EL (cell line): ENCODE data around the gene MAP3K4.

ENCODE experiments used
- DNase-seq: peaks from one replicate; pipeline ENCODE4 v3.0.0-alpha.2; 2016

Gene MAP3K4, protein sequence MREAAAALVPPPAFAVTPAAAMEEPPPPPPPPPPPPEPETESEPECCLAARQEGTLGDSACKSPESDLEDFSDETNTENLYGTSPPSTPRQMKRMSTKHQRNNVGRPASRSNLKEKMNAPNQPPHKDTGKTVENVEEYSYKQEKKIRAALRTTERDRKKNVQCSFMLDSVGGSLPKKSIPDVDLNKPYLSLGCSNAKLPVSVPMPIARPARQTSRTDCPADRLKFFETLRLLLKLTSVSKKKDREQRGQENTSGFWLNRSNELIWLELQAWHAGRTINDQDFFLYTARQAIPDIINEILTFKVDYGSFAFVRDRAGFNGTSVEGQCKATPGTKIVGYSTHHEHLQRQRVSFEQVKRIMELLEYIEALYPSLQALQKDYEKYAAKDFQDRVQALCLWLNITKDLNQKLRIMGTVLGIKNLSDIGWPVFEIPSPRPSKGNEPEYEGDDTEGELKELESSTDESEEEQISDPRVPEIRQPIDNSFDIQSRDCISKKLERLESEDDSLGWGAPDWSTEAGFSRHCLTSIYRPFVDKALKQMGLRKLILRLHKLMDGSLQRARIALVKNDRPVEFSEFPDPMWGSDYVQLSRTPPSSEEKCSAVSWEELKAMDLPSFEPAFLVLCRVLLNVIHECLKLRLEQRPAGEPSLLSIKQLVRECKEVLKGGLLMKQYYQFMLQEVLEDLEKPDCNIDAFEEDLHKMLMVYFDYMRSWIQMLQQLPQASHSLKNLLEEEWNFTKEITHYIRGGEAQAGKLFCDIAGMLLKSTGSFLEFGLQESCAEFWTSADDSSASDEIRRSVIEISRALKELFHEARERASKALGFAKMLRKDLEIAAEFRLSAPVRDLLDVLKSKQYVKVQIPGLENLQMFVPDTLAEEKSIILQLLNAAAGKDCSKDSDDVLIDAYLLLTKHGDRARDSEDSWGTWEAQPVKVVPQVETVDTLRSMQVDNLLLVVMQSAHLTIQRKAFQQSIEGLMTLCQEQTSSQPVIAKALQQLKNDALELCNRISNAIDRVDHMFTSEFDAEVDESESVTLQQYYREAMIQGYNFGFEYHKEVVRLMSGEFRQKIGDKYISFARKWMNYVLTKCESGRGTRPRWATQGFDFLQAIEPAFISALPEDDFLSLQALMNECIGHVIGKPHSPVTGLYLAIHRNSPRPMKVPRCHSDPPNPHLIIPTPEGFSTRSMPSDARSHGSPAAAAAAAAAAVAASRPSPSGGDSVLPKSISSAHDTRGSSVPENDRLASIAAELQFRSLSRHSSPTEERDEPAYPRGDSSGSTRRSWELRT (N-terminal part only)

DNA sequence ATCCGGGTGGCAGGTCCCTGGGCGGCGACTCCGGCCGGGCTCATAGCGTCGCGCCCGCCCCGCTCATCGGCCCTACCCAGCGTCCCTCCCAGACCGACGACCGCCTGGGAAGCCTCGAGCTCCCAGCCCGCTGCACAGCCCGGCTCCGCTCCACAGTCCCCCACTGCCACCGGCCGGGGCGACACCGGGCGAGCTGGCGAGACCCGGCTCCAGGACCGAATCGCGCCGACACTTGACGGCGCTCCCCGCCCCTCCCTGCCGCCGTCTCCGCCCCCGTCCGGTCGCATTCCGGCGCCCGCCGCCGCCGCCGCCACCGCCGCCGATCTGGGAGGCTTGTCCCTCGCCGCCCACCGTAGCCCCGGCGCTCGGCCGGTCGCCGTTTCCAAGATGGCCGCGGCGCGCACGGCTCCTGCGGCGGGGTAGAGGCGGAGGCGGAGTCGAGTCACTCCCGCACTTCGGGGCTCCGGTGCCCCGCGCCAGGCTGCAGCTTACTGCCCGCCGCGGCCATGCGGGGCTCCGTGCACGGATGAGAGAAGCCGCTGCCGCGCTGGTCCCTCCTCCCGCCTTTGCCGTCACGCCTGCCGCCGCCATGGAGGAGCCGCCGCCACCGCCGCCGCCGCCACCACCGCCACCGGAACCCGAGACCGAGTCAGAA lies at the start of gene MAP3K4:
Gene MAP3K4 (plus strand): TSS at position 364 of the 655 bp plus-strand sequence. CDS start 163 bp downstream, at position 527.
- peak; percentile 72 for DNase-seq

DNA sequence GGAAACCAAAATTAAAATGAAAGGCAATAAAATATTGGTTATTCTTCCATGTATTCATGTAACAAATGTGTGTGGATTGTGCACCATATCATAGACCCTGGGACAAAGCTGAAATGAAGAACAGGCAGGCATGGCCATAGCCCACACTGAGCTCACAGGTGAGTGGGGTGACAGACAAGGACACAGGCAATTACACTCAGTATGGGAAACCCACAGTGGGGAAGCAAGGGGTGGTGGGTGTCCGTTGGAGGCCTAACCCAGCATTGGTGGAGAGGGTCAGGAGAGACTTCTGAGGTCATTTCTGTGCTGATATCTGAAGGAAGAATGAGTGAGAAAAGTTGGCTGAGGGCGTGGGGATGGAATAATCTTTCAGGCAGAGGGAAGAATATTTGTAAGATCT lies 47.6 kb upstream of the MAP3K4 start:
- no peak for DNase-seq

DNA sequence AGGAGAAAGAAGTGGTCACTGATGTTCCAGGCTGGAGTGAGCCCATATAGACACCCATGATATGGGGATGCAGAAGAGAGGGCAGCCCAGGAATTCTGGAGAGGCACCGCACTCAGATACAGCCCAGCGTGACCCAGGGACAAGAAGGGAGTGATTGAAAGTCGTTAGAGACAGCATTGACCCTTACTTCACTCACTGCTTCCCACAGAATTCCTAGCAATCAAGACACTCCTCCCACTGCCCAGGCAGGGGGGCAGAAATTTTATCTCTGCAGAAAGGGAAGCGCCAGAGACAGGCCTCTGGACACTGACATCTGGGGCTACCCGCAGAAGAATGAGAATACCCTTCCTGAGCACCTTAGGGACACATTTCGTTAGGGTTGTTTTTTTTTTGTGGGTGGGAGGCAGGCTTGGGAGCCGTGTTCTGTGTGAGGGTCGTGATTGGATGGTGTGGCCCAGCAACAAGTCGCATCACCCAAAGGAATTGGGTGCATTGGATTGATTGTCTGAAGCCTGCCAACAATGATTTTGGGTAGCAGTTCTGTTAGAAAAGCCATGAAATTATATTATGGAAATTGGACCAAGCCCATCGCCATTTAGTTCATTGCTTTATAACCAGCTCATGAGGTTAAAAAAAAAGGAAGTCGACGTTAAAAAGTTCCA lies 45.9 kb upstream of the MAP3K4 start:
- no peak for DNase-seq

DNA sequence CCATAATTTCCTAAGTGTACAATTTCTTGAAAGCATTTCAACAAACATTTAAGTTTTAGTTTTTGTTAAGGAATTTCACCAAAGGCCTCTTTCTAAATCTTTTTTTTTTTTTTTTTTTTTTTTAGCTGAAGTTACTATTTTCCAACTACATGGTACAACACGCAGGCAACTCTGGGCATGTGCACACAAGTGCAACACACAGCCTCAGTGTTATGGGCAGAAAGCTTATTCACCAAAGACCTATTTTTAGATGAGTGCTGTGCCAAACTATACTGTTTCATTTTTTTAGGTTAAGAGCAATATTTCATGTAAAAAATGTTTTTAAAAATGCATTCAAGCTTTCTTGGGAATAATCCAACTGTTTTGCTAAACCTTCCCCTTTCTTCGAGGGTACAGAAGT lies 42.0 kb upstream of the MAP3K4 start:
- DNase-seq: no peak

DNA sequence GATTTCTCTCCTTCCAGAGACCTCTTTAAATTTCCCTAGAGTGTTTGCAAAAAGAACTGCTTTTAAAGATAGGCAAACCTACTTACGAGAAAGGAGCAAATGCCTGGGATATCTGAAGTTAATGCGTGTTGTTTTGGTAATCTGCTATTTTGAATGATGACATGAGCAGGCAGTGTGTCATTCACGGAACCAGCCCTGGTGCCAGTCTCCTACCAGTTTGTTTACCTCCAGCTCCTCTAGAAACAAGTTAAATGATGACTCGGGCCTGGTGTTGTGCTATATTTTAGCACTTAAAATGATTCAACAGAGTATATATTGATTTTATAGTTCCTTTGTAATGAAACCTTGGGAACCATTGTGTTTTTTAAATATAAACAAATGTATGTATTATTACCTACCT lies 41.1 kb upstream of the MAP3K4 start:
- DNase-seq: peak; percentile 8

DNA sequence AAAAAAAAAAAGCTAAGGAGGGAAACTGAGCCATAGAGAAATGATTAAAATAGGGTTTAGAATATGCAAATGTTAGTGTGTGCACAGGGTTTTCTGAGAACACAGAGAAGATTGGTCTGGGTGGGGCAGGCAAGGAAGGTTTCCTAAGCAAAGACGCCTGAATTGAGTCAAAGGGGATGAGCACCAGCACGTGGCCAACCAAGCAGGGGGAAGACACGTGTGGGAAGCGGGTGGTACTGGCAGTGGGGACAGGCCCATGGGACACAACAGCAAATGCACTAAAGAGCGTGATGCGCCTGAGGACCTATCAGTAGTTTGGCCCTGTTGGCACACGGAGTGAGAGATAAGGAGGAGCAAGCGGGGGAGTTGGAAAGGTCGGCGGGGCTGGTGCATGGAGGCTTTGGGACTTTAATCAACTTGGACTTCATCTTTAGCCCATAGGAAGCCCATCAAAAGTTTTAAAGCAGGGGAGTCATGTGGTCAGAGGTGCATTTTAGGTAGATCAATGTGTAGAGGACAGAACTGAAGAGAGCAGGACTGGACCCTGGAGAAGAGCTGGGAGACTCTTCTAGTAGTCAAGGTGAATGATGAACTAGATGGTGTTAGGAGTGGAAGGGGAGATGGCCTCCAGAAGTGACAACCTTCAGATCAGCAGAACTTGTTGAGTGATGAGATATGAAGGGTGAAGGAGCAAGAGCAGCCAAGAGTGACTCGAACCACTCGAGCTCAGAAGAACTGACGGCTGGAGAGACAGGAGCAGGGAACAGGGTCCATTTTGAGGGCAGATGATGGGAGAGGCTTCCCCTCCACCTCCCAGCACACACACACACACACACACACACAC lies 40.2 kb upstream of the MAP3K4 start:
- DNase-seq: no peak

DNA sequence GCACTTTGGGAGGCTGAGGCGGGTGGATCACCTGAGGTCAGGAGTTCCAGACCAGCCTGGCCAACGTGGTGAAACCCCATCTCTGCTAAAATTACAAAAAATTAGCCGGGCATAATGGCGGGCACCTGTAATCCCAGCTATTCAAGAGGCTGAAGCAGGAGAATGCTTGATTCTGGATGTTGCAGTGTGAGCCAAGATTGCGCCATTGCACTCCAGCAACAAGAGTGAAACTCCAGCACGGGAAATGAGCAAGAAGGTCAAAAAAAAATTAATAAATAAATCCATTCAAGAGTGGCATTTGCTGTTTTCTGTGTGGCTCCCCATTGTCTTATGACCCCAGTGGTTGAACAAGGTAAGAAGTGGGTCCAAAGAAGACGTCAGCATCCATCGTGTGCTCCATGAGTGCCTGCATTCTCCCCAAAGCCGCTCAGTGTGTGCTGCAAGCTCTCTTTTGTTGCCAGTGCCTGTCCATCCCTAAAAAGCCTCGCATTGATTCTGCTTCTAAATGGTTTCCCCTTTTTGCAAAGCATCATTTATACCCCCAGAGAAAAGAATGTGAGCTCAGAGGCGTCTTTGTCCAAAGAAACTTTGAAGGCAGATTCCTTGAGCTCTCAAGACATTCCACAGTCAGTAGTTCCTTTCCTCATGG lies 38.8 kb upstream of the MAP3K4 start:
- no peak for DNase-seq

DNA sequence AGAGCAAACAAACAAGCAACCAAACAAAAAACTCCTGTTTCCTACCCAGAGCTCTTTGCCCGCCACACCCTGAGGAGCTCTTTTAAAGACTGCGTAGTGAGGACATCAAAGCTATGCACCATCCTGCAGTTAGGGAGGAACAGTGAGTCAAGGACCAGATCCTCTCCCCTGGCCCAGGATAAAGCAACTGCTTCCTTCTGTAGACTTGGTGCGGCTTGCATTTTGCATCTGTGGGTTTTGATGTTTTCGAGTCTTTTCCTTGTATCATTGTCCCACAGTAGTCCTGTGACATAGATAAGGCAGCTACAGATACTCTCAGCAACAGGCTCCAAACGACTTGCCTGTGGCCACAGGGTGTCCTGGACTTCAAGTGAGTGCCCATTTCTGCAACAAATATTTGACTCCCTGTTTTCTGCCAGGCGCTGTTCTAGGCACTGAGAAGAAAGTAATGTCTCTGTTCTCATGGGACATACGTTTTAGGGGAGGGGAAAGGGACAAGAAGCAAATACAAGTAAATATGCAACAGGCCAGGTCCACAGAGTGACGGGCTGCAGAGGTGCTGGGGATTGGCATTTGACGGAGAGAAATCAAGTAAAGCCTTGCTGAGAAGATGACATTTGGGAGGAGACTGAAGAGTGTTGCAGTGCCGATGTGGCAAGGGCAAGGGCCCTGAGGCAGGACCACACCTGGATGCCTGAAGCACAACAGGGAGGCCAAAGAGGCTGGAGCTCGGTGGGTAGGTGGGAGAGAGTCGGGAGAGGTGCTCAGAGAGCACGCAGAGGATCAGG lies 35.9 kb upstream of the MAP3K4 start:
- DNase-seq: no peak

DNA sequence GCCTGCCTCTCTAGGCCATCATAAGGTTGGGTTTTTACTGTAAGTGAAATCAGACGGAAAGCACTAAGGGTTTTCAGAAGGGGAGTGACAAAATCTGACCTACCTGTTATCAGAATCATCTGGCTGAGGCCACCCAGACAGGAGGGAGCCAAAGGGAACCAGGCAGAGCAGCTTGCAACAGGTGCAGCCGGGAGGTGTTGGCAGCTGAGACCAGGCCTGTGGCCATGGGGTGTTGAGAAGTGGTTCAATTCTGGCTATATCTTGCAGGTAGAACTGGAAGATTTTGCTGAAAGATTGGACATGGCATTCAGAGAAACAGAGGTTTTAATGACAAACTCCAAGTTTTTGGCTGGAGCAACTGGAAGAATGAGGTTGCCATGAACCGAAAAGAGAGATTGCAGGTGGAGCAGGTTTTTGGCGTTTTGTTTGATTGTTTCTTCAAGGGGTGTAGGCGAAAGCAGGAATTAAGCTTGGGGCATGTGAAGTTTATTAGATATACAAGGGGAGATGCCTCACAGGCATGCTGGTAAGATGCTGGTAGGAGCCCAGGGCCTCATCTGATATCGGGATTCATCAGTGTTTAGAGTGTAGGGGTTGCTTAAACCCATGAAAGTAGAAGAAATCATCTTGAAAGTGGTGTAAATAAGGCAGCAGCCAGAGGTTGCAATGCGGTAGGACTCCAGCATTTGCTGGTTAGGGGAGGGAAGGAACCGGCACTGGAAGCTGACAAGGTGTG lies 35.1 kb upstream of the MAP3K4 start:
- no peak for DNase-seq

DNA sequence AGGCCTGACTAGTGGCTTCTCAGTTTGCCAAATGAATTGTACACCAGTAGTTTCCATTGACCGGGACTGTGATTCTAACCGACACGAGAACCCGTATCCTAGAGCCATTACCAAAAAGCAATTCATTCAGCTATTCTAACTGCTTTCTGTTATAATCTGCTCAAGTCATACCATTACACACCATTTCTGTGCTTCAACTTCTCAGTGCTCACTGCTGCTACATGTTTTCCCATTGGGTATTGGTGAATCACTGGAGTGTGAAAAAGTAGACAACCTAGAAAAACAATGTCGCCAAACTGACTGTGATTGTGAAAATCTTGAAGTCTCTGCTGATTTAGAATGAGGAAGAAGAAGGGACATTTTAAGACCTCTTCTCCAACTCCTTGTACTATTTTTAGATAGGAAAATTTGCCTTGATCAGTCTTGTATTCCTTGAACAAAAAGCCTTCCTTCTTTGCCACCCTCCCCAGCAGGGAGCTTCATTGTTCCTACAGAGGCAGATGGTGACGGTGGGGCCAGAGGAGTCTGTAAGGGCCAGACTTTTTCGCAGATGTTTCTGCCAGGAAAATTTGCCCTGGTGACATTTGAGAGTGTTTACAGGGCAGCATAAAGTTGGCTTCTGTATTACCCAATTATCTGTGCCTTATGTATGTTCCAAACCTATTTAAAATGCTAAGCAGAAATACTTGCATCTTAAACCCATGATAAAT lies 31.7 kb upstream of the MAP3K4 start:
- DNase-seq: no peak

DNA sequence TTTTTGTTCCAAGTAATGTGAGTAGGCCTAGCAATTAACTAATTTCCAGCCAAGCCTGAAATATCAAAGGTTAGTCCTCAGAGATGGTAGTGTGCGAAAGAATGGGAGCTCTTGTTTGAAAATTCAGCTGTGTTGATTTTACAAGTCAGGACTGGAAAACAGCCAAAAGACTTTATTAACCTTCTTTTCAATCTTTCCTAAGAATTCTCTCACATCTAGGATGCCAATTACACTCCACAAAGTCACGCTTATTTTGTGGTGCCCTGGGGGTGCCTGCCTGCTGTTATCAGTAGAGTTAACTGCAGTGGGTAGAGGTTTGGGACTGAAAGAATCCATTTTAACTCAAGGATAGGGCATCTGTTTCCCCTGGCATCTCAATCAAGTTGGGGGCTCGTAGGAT lies 30.7 kb upstream of the MAP3K4 start:
- no peak for DNase-seq

DNA sequence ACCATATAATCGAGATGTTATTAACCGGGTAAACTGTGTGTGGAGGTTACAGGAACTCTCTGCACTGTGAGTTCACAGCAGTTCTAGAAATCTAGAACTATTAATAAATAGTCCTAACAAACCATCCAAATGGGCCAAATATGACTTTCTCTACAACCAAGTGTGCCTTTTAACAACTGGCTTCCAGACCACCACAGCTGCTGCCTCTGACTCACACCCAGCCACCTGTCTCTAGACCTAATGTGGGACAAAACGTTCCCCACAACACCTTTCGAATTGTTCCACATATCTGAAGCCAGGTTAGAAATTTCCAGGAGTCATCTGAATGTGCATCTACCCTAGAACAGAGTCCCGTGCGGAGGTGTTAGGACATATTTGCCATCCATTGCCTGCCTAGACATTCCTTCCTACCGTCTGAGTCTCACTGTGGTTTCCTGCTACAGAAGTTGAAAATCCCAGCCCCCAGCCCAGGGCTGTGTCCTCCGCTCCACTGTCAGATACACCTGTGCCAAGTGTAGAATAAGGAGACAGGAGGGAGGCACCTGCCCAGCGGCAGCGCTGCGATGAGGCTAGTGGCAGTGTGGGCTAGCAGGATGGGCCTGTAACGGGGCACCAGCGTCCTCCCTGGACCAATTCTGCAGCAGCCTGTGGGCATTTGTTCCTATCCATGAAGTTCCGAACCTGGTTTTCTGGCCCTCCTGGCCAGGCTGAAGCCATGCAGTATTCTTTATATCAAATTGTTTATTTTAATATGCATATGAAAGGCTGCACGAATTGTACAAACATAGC lies 28.5 kb upstream of the MAP3K4 start:
- DNase-seq: no peak

DNA sequence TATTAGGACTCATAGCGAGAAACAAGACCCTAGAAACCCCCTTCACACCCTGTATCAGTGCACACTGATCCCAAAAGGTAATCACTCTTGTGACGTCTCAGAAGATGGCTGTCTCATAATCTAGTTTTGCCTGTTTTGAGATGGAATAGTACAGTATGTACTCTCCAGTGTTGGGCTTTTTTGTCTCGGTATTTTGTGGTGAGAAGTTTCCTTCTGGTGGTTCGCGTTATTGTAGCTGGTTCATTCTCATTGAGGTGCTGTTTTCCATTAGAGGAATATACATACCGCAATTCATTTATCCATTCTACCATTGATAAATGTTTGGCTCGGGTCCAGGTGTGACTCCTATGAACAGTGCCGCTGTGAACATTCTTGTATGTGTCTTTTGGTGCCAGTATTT lies 27.9 kb upstream of the MAP3K4 start:
- DNase-seq: no peak

DNA sequence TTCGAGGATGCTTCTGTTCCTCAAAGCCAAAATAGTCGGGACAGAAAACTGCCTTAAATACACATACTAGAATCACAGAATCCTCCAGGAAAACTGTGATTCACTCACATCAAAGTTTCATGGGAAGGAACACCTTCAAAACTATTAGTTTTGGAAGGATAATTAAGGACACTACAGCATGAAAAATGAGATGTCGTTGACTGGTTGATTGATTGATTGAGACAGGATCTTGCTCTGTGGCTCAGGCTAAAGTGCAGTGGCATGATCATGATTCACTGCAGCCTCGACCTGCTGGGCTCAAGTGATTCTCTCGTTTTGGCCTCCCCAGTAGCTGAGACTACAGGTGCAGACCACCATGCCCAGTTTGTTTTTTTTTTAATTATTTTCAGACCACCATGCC lies 25.7 kb upstream of the MAP3K4 start:
- DNase-seq: no peak

DNA sequence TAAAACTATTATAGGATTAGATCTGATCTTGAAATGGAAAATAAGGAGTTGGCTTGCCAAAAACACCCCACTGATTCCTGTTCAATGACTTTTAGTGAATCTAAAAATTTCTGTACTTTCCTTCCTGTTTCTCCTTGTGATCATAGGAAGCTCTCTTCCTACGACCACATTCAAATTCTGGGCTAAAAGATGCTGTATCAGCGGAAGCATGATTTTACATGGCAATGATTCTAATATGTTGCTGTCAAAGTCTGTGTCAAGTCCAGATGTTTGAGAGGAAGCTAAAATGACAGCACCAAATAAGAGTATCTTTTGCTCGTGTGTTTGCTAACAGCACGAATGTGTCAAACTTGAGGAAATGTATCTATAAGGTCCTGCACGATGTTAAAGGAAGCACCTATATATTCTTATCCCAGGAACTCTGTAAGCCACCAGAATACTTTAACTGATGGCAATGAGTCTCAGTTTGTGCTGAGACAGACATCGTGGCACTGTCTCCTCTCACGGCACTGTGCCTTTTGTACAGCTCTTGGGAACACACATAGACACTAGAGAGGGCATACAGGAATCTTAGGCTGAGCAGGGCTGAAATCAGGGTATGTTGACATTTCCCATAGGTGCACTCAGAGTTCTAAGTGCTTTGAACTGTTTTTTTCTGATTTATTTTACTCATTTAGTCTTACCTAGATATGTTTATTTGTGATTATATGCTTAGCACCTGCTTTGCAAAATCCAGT lies 24.9 kb upstream of the MAP3K4 start:
- no peak for DNase-seq

DNA sequence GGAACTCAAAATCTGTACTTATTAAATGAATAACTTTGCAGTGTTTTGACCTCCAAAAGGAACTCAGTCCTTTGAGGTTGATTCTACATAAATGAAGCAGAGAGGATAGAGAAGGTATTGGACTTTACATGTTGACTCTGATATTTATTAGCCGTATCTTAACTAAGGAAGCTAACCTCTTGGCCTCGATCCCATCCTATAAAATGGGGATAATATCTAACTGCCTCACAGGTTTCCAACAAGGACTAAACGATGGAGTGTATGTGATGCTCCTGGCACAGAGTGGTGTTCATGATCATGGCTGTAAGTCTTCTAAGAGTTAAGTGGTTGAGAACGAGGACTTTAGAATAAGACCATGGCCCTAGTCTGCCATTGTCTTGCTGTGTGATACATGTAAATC lies 24.2 kb upstream of the MAP3K4 start:
- DNase-seq: no peak

DNA sequence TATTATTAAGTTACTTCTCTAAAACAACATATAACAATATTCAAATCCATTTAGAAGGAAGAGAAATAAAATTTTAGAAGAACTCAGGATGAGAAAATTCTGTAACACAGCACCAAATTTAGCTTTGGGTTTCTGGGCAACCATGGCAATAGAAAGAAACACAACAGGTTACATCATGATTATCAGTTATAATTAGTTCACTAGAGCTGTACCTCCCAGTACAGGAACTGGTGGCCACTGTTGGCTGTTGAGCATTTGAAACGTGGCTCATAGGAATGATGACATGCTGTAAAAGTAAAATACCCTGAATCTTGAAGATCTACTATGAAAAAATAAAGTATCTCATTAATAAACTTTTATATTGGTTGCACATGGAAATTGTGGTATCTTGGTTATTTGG lies 23.7 kb upstream of the MAP3K4 start:
- no peak for DNase-seq
